GM19438 (cell line): ENCODE measurements around the gene FBXO38.

ENCODE experiments used
- ATAC-seq: cut with Tn5 transposase; IDR thresholded peaks from one replicate; pipeline ENCODE4 v1.9.1; 2021; ENCODE audit warnings: low read depth; ENCODE audit not compliant: unreplicated experiment

Gene FBXO38

GRCh38 chr5:148469501-148469935 is 85.8 kb downstream of the FBXO38 start:
- no peak for ATAC-seq

- no peak for ATAC-seq
Observed at GRCh38 chr5:148471379-148471778, 87.6 kb downstream of the FBXO38 start.

GRCh38 chr5:148474025-148474511 is 90.3 kb downstream of the FBXO38 start:
- ATAC-seq = no peak

GRCh38 chr5:148476302-148476701 is 92.5 kb downstream of the FBXO38 start:
- no peak for ATAC-seq

GRCh38 chr5:148477429-148477828 is 93.7 kb downstream of the FBXO38 start:
- no peak for ATAC-seq

- ATAC-seq = no peak
Observed at GRCh38 chr5:148482196-148482595, 98.4 kb downstream of the FBXO38 start.

GRCh38 chr5:148482697-148483462 is 99.1 kb downstream of the FBXO38 start:
- ATAC-seq = peak; percentile 92

- ATAC-seq = no peak
Observed at GRCh38 chr5:148483750-148484149, 100.0 kb downstream of the FBXO38 start.

GRCh38 chr5:148484651-148485050 is 100.9 kb downstream of the FBXO38 start:
- ATAC-seq = no peak

GRCh38 chr5:148486456-148486855 is 102.7 kb downstream of the FBXO38 start:
- ATAC-seq = no peak

GRCh38 chr5:148488757-148489156 is 105.0 kb downstream of the FBXO38 start:
- ATAC-seq = no peak

- no peak for ATAC-seq
Observed at GRCh38 chr5:148491015-148491792, 107.4 kb downstream of the FBXO38 start.

GRCh38 chr5:148491793-148492184 is 108.0 kb downstream of the FBXO38 start:
- no peak for ATAC-seq

GRCh38 chr5:148492351-148492750 is 108.6 kb downstream of the FBXO38 start:
- no peak for ATAC-seq
